HCT116 (cell line): ENCODE results near the gene ERVW-1. TPM values are rescaled to one million over a fixed set of nuclear protein-coding genes. Genes with fewer than 3 reads are reported as not detected.

Experiments
- ATAC-seq: fragments of 200-7000 bp; cut with Tn5 transposase; 2 replicates; pipeline ENCODE4 v1.9.1; 2020; ENCODE audit warnings: mild to moderate bottlenecking, moderate library complexity
- BruUV-seq: library from RNA; stranded (reverse); fragments of 400-500 nt; replicated peaks from 2 replicates; lab custom pipeline; 2021; lab: Mats Ljungman, UMichigan
- CTCF ChIA-PET: fragments of 300-600 bp; sonication (Branson Sonifier 250); formaldehyde crosslinking; loops from one replicate; lab custom pipeline; 2021; ENCODE audit warnings: antibody characterized with exemption; lab: Charles Lee
- POLR2A ChIA-PET: fragments of 300-600, 350-600 bp; sonication (Branson Sonifier 250); formaldehyde crosslinking; loops from one replicate; lab custom pipeline; 2021; ENCODE audit warnings: antibody characterized with exemption; lab: Charles Lee
- RAD21 ChIA-PET, 2 experiments: fragments of 300-600 bp; sonication (Branson Sonifier 250); formaldehyde crosslinking; loops; one replicate each; lab custom pipeline; 2023; ENCODE audit warnings: low total read pairs in 2 of 2; ENCODE audit not compliant: uncharacterized antibody in 2 of 2, unreplicated experiment in 2 of 2, low non-redundant PET in 1 of 2; lab: Charles Lee
- DNase-seq: peaks from one replicate; pipeline ENCODE4 v3.0.0-alpha.2; 2010; ENCODE audit warnings: low read depth, low spot score
- H2AFZ ChIP-seq: fragments of 200-600 bp; shearing (Covaris generic), sonication (generic); 2 replicates; pipeline ENCODE4 v1.6.1; 2017; ENCODE audit warnings: low read depth, mixed run types, mixed read lengths, antibody characterized with exemption, low read length; ENCODE audit not compliant: poor library complexity, severe bottlenecking
- H3K27ac ChIP-seq: 2 replicates; pipeline ENCODE4 v1.5.1; 2012; ENCODE audit warnings: low read depth, low read length
- H3K27me3 ChIP-seq: fragments of 200-600 bp; sonication (generic); 2 replicates; pipeline ENCODE4 v1.6.1; 2016; ENCODE audit warnings: mixed run types, low read length, mixed read lengths; ENCODE audit not compliant: insufficient read depth
- H3K36me3 ChIP-seq, 2 experiments: fragments of 200-500 bp in 1 of 2; fragments of 200-600 bp in 1 of 2; sonication (Bioruptor generic) in 1 of 2; sonication (generic) in 1 of 2; 2 replicates each; pipeline versions ENCODE4 v1.5.1 to v1.6.1; 2014 to 2016; ENCODE audit warnings: low read length in 2 of 2, inconsistent platforms in 1 of 2, mixed read lengths in 1 of 2, mixed run types in 1 of 2; ENCODE audit not compliant: insufficient read depth in 2 of 2, control insufficient read depth in 1 of 2
- H3K4me1 ChIP-seq, 2 experiments: fragments of 200-600 bp in 1 of 2; sonication (generic) in 1 of 2; 2 replicates each; pipeline versions ENCODE4 v1.5.1 to v1.6.1; 2012 to 2017; ENCODE audit warnings: low read length in 2 of 2, inconsistent platforms in 1 of 2, mild to moderate bottlenecking in 1 of 2, mixed read lengths in 1 of 2, mixed run types in 1 of 2, moderate library complexity in 1 of 2; ENCODE audit not compliant: insufficient read depth in 2 of 2, control insufficient read depth in 1 of 2
- H3K4me2 ChIP-seq: fragments of 200-600 bp; sonication (generic); 2 replicates; pipeline ENCODE4 v1.6.1; 2017; ENCODE audit warnings: mixed run types, low read length, mixed read lengths
- H3K4me3 ChIP-seq, 2 experiments: fragments of 200-600 bp in 1 of 2; sonication (generic) in 1 of 2; replicated peaks in 1 of 2; 2 replicates each; pipeline ENCODE4 v1.5.1; 2011 to 2016; ENCODE audit warnings: low read length in 2 of 2, control low read depth in 1 of 2, low read depth in 1 of 2, mild to moderate bottlenecking in 1 of 2, mixed read lengths in 1 of 2, mixed run types in 1 of 2
- H3K79me2 ChIP-seq: fragments of 200-600 bp; sonication (generic); 2 replicates; pipeline ENCODE4 v1.6.1; 2017; ENCODE audit warnings: mild to moderate bottlenecking, mixed run types, low read length, moderate library complexity, mixed read lengths; ENCODE audit not compliant: insufficient read depth
- H3K9ac ChIP-seq: fragments of 200-600 bp; sonication (generic); 2 replicates; pipeline ENCODE4 v1.6.1; 2016; ENCODE audit warnings: low read length, mixed read lengths
- H3K9me2 ChIP-seq: fragments of 200-600 bp; sonication (generic), shearing (Covaris generic); 2 replicates; pipeline ENCODE4 v1.6.1; 2017; ENCODE audit warnings: mixed run types, mild to moderate bottlenecking, moderate library complexity; ENCODE audit not compliant: insufficient read depth
- H3K9me3 ChIP-seq, 2 experiments: fragments of 200-500 bp in 1 of 2; fragments of 200-600 bp in 1 of 2; sonication (Bioruptor generic) in 1 of 2; sonication (generic) in 1 of 2; 2 replicates each; pipeline ENCODE4 v1.6.1; 2014 to 2017; ENCODE audit warnings: low read length in 2 of 2, mixed read lengths in 2 of 2, inconsistent platforms in 1 of 2, low read depth in 1 of 2, mild to moderate bottlenecking in 1 of 2, mixed run types in 1 of 2, moderate library complexity in 1 of 2; ENCODE audit not compliant: control insufficient read depth in 1 of 2, insufficient read depth in 1 of 2
- H4K20me1 ChIP-seq: fragments of 200-600 bp; sonication (generic), shearing (Covaris generic); 2 replicates; pipeline ENCODE4 v1.6.1; 2017; ENCODE audit warnings: mixed run types, mild to moderate bottlenecking, moderate library complexity; ENCODE audit not compliant: insufficient read depth
- CBX3 ChIP-seq: IDR thresholded peaks from 2 replicates; pipeline ENCODE4 v1.6.1; 2012; ENCODE audit warnings: low read depth
- CEBPB ChIP-seq: IDR thresholded peaks from 2 replicates; pipeline ENCODE4 v1.6.1; 2012; ENCODE audit warnings: low read depth
- EGR1 ChIP-seq: IDR thresholded peaks from 2 replicates; pipeline ENCODE4 v1.6.1; 2012; ENCODE audit warnings: low read depth
- ELF1 ChIP-seq: IDR thresholded peaks from 2 replicates; pipeline ENCODE4 v1.6.1; 2012; ENCODE audit warnings: low read depth, borderline replicate concordance
- EZH2 ChIP-seq: fragments of 200-600 bp; sonication (generic); IDR thresholded peaks from 2 replicates; pipeline ENCODE4 v1.6.1; 2017; ENCODE audit warnings: antibody characterized with exemption, mixed run types
- EZH2phosphoT487 ChIP-seq: fragments of 200-600 bp; IDR thresholded peaks from 2 replicates; pipeline ENCODE4 v1.6.1; 2018; ENCODE audit warnings: antibody characterized with exemption, borderline replicate concordance
- FOSL1 ChIP-seq: IDR thresholded peaks from 2 replicates; pipeline ENCODE4 v1.6.1; 2012; ENCODE audit warnings: low read depth
- JUND ChIP-seq: IDR thresholded peaks from 2 replicates; pipeline ENCODE4 v1.6.1; 2012
- MAX ChIP-seq: IDR thresholded peaks from 2 replicates; pipeline ENCODE4 v1.6.1; 2012
- POLR2A ChIP-seq: IDR thresholded peaks from 2 replicates; pipeline ENCODE4 v1.7.0; 2011; ENCODE audit warnings: borderline replicate concordance; ENCODE audit not compliant: insufficient read depth, insufficient read length; ENCODE audit errors: extremely low read depth
- POLR2AphosphoS5 ChIP-seq: IDR thresholded peaks from 2 replicates; pipeline ENCODE4 v1.6.1; 2011; ENCODE audit warnings: mild to moderate bottlenecking, low read depth, low read length, moderate library complexity
- SIN3A ChIP-seq: IDR thresholded peaks from 2 replicates; pipeline ENCODE4 v1.6.1; 2012; ENCODE audit warnings: low read depth
- SRF ChIP-seq: IDR thresholded peaks from 2 replicates; pipeline ENCODE4 v1.6.1; 2012; ENCODE audit warnings: low read depth
- TCF7L2 ChIP-seq: IDR thresholded peaks from 2 replicates; pipeline ENCODE4 v1.7.0; 2011; ENCODE audit warnings: borderline replicate concordance, inconsistent platforms; ENCODE audit not compliant: insufficient read depth, insufficient read length; ENCODE audit errors: extremely low read depth
- YY1 ChIP-seq: IDR thresholded peaks from 2 replicates; pipeline ENCODE4 v1.6.1; 2011; ENCODE audit warnings: low read length, low read depth, moderate library complexity, mild to moderate bottlenecking; ENCODE audit not compliant: insufficient replicate concordance; ENCODE audit errors: extremely low read depth
- ZFX ChIP-seq: fragments of 450-650 bp; IDR thresholded peaks from 2 replicates; pipeline ENCODE4 v1.6.1; 2017
- ZNF274 ChIP-seq: fragments of 200-500 bp; sonication (Bioruptor generic); IDR thresholded peaks from 2 replicates; pipeline ENCODE4 v1.6.1; 2014; ENCODE audit warnings: mild to moderate bottlenecking, low read depth, low read length, inconsistent platforms
- intact Hi-C: fragments of 100-400 bp; cut with micrococcal nuclease; formaldehyde crosslinking; loops from 2 replicates; pipeline ENCODE4 v1.10.0; 2022
- total RNA-seq: library from RNA; stranded (reverse); gene quantifications from one replicate; pipeline ENCODE4 v1.2.1, GENCODE V29; 2021; ENCODE audit not compliant: unreplicated experiment
- TF ChIP-seq, protein P1 (sequence below): IDR thresholded peaks from 2 replicates; pipeline ENCODE4 v1.6.1; 2012

ERVW-1 gene
- total RNA-seq, 1 experiment from 2014 or later, result not detected

DNA sequence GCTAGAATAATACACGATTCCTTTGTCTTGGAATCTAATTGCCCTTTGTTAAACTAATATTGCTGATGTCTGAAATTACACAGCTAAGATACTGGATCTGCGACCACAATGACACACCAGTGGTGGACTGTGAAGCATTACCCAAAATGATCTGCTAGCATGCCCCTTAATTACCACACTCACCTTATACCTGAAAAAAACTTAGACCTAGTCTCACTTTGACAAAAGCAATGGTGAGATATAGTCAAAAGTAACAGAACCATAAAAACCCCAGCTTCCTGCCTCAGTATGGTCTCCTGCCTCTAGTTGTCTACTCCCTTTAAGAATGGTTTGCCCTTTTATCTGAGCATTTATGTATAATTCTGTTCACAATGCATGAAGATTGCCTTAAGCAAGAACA lies 20.8 kb upstream of the ERVW-1 start:
- Histone ChIP-seq H3K4me1 (no peaks in the 10 kb centered on the region), H3K79me2 (no peaks in the 10 kb centered on the region), H3K36me3 (peaks cover 0 to 23% of the 10 kb centered on the region in 2 experiments; a peak in 2 of 4 replicates), H3K9me3 (no peaks in the 10 kb centered on the region), H4K20me1 (no peaks in the 10 kb centered on the region), H3K27ac (no peak overlapping the region), H2AFZ (no peak overlapping the region), H3K9ac (no peak overlapping the region), H3K4me3 (no peak overlapping the region), H3K4me2 (no peak overlapping the region), H3K9me2 (no peaks in the 10 kb centered on the region), H3K27me3 (no peaks in the 10 kb centered on the region)
- POLR2A ChIA-PET, result no interaction called here
- CTCF ChIA-PET, result no interaction called here
- intact Hi-C loops, result no loop called here
- no peak for DNase-seq
- TF ChIP-seq MAX (no peak), JUND (no peak), FOSL1 (no peak), POLR2A (no peak), CEBPB (no peak), CBX3 (no peak), ZNF274 (no peak), ZFX (no peak), ELF1 (no peak), TCF7L2 (no peak), EZH2 (no peak), POLR2AphosphoS5 (no peak)
- RAD21 ChIA-PET, result no interaction called here
- no TSS peak for BruUV-seq
- ATAC-seq, result no peak

GRCh38 chr7:92496876-92497275 lies 19.1 kb upstream of the ERVW-1 start:
- H3K4me3 ChIP-seq, result no peak overlapping the region
- DNase-seq (no peak), ATAC-seq (no peak)
- POLR2A ChIA-PET, result no interaction called here
- H3K27ac ChIP-seq, result no peak overlapping the region
- H3K36me3 ChIP-seq, result peaks cover 0 to 14% of the 10 kb centered on the region in 2 experiments; a peak in 3 of 4 replicates
- no TSS peak for BruUV-seq
- H2AFZ ChIP-seq, result no peak overlapping the region
- H3K79me2 ChIP-seq, result no peaks in the 10 kb centered on the region
- H3K9ac ChIP-seq, result no peak overlapping the region
- no peaks in the 10 kb centered on the region for H4K20me1 ChIP-seq
- CTCF ChIA-PET, result no interaction called here
- H3K27me3 ChIP-seq, result no peaks in the 10 kb centered on the region
- no peaks in the 10 kb centered on the region for H3K9me2 ChIP-seq
- H3K4me2 ChIP-seq, result no peak overlapping the region
- H3K4me1 ChIP-seq, result no peaks in the 10 kb centered on the region
- RAD21 ChIA-PET, result no interaction called here
- no peak for TF ChIP-seq FOSL1
- TF ChIP-seq CBX3, result no peak
- no peak for TF ChIP-seq CEBPB
- TF ChIP-seq SIN3A, result no peak
- no peak for TF ChIP-seq JUND
- TF ChIP-seq ZFX, result no peak
- no peak for TF ChIP-seq TCF7L2
- TF ChIP-seq YY1, result no peak
- TF ChIP-seq ZNF274, result no peak
- no peak for TF ChIP-seq ELF1
- no peak for TF ChIP-seq MAX
- no peak for TF ChIP-seq SRF
- no peak for TF ChIP-seq EZH2phosphoT487
- no peak for TF ChIP-seq EGR1
- TF ChIP-seq, protein P1, sequence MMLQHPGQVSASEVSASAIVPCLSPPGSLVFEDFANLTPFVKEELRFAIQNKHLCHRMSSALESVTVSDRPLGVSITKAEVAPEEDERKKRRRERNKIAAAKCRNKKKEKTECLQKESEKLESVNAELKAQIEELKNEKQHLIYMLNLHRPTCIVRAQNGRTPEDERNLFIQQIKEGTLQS, result no peak
- H3K9me3 ChIP-seq, result no peaks in the 10 kb centered on the region
- intact Hi-C loops, result no loop called here
